ENCODE results near the gene AP3B1. TPM values are rescaled to one million over a fixed set of nuclear protein-coding genes. Genes with fewer than 3 reads are reported as not detected.

AP3B1 gene
- polyA plus RNA-seq, 3 donors: 20.3 to 39.8 (median 24.9) TPM

DNA sequence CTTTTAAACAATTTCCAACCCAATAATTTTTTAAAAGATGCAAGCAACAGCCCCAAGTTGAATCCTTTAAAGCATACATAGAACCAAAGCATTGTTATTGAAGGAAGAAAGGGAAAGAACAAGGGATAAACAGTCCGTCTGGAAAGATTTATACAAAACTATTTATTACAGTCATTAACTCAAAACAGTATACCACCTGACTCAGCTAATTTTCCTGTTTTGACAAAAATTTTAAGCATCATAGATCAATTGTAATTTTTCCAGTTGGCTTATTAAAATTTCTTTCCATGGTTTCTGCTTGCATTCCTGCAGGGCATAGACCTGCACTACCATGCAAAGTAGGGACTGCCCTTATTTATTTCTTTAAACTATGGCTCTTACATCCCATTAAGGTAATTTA lies 29.9 kb downstream of the AP3B1 start:
- H3K27me3 ChIP-seq (ENCODE audit: control insufficient read depth in 2 of 2, insufficient read depth in 2 of 2, low read length in 2 of 2): no peaks in the 10 kb centered on the region
- Mint-ChIP-seq H3K27me3 (ENCODE audit: low read depth in 3 of 3) (peaks cover 0 to 1% (median 0%) of the 10 kb centered on the region in 3 donors), H3K4me3 (no peak overlapping the region), H3K36me3 (peaks cover 31 to 56% of the 10 kb centered on the region in 2 donors), H3K4me1 (peaks cover 24% of the 10 kb centered on the region), H3K9me3 (peaks cover 0 to 4% (median 2%) of the 10 kb centered on the region in 7 donors), H3K27ac (no peak overlapping the region)
- no CpG with 5 or more reads among the region's 1 CpG for WGBS (ENCODE audit: insufficient coverage)
- peaks cover 43% of the 10 kb centered on the region for H3K79me2 ChIP-seq (ENCODE audit: insufficient read depth, low read length)
- intact Hi-C loops (cut with micrococcal nuclease): no loop called here
- TF ChIP-seq, protein P1, sequence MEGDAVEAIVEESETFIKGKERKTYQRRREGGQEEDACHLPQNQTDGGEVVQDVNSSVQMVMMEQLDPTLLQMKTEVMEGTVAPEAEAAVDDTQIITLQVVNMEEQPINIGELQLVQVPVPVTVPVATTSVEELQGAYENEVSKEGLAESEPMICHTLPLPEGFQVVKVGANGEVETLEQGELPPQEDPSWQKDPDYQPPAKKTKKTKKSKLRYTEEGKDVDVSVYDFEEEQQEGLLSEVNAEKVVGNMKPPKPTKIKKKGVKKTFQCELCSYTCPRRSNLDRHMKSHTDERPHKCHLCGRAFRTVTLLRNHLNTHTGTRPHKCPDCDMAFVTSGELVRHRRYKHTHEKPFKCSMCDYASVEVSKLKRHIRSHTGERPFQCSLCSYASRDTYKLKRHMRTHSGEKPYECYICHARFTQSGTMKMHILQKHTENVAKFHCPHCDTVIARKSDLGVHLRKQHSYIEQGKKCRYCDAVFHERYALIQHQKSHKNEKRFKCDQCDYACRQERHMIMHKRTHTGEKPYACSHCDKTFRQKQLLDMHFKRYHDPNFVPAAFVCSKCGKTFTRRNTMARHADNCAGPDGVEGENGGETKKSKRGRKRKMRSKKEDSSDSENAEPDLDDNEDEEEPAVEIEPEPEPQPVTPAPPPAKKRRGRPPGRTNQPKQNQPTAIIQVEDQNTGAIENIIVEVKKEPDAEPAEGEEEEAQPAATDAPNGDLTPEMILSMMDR (IDR thresholded peaks at IDR 0.05): no peak
- H2AFZ ChIP-seq (ENCODE audit: insufficient read depth, low read depth, low read length, poor library complexity, severe bottlenecking): no peak overlapping the region
- no peak for DNase-seq
- peaks cover 9 to 21% of the 10 kb centered on the region in 2 donors for H3K4me1 ChIP-seq (ENCODE audit: control insufficient read depth in 1 of 2, insufficient read depth in 2 of 2, low read length in 2 of 2)
- H3K4me2 ChIP-seq (replicated peaks; ENCODE audit: extremely low read depth, low read length, poor library complexity, severe bottlenecking): no peak overlapping the region
- peaks cover 24% of the 10 kb centered on the region for H4K20me1 ChIP-seq (ENCODE audit: insufficient read depth, low read length)
- H3K9me3 ChIP-seq (replicated peaks in 1 of 2; ENCODE audit: control insufficient read depth in 1 of 2, insufficient read depth in 1 of 2, low read length in 2 of 2): peaks cover 0 to under 1% of the 10 kb centered on the region in 2 donors
- H3K36me3 ChIP-seq (replicated peaks in 1 of 2; ENCODE audit: control insufficient read depth in 1 of 2, insufficient read depth in 2 of 2, low read length in 2 of 2): peaks cover 12 to 46% of the 10 kb centered on the region in 2 donors
- no peak overlapping the region for H3K9ac ChIP-seq (ENCODE audit: insufficient read depth, low read length, poor library complexity, severe bottlenecking)
- no peak overlapping the region for H3K4me3 ChIP-seq (replicated peaks in 1 of 3; ENCODE audit: low read depth in 2 of 3, low read length in 3 of 3)
- H3K27ac ChIP-seq (ENCODE audit: low read depth in 1 of 2, low read length in 2 of 2): no peak overlapping the region

DNA sequence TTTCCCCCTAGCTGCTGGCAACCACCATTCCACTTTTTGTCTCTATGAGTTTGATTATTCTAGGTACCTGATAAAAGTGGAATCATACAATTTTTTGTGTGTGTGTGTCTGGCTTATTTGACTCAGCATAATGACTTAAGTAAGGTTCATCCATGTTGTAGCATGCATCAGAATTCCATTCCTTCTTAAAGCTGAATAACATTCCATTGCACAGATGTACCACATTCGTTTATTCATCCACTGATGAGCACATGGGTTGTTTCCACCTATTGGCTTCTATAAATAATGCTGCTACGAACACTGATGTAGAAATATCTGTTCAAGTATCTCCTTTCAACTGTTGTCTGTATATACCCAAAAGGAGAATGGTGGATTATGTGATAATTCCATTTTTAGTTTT lies 33.7 kb downstream of the AP3B1 start:
- no peak overlapping the region for H3K4me3 ChIP-seq (replicated peaks in 1 of 3; ENCODE audit: low read depth in 2 of 3, low read length in 3 of 3)
- H2AFZ ChIP-seq (ENCODE audit: insufficient read depth, low read depth, low read length, poor library complexity, severe bottlenecking): no peak overlapping the region
- H3K9ac ChIP-seq (ENCODE audit: insufficient read depth, low read length, poor library complexity, severe bottlenecking): no peak overlapping the region
- Mint-ChIP-seq H3K4me1 (peaks cover 10% of the 10 kb centered on the region), H3K27ac (no peak overlapping the region), H3K9me3 (peaks cover 4 to 13% (median 8%) of the 10 kb centered on the region in 7 donors), H3K36me3 (peaks cover 52 to 78% of the 10 kb centered on the region in 2 donors), H3K4me3 (no peak overlapping the region), H3K27me3 (ENCODE audit: low read depth in 3 of 3) (peaks cover 0 to 1% (median 0%) of the 10 kb centered on the region in 3 donors)
- H3K27ac ChIP-seq (ENCODE audit: low read depth in 1 of 2, low read length in 2 of 2): no peak overlapping the region
- intact Hi-C loops (cut with micrococcal nuclease): no loop called here
- DNase-seq: no peak
- H3K9me3 ChIP-seq (replicated peaks in 1 of 2; ENCODE audit: control insufficient read depth in 1 of 2, insufficient read depth in 1 of 2, low read length in 2 of 2): peaks cover 0 to 2% of the 10 kb centered on the region in 2 donors
- TF ChIP-seq, protein P1 (IDR thresholded peaks at IDR 0.05): no peak
- H4K20me1 ChIP-seq (ENCODE audit: insufficient read depth, low read length): peaks cover 33% of the 10 kb centered on the region
- H3K27me3 ChIP-seq (ENCODE audit: control insufficient read depth in 2 of 2, insufficient read depth in 2 of 2, low read length in 2 of 2): no peaks in the 10 kb centered on the region
- WGBS (ENCODE audit: insufficient coverage): no CpG with 5 or more reads among the region's 2 CpGs
- H3K4me1 ChIP-seq (ENCODE audit: control insufficient read depth in 1 of 2, insufficient read depth in 2 of 2, low read length in 2 of 2): no peaks in the 10 kb centered on the region
- peaks cover 7 to 53% of the 10 kb centered on the region in 2 donors for H3K36me3 ChIP-seq (replicated peaks in 1 of 2; ENCODE audit: control insufficient read depth in 1 of 2, insufficient read depth in 2 of 2, low read length in 2 of 2)
- H3K4me2 ChIP-seq (replicated peaks; ENCODE audit: extremely low read depth, low read length, poor library complexity, severe bottlenecking): no peak overlapping the region
- H3K79me2 ChIP-seq (ENCODE audit: insufficient read depth, low read length): peaks cover 64% of the 10 kb centered on the region
